K562 (cell line): ENCODE data around the gene EHD3. TPM values are rescaled to one million over a fixed set of nuclear protein-coding genes. Genes with fewer than 3 reads are reported as not detected.

Experiments
- ARID1B ChIP-seq: fragments of 450-650 bp; IDR thresholded peaks from 2 replicates; pipeline ENCODE4 v1.6.1; 2016; ENCODE audit warnings: antibody characterized with exemption, mild to moderate bottlenecking, inconsistent platforms
- CCAR2 ChIP-seq: fragments of 200-400 bp; formaldehyde crosslinking; IDR thresholded peaks from 2 replicates; pipeline ENCODE4 v1.6.1; 2017; ENCODE audit warnings: mild to moderate bottlenecking, low read depth, low read length
- MEF2D ChIP-seq: conservative IDR thresholded peaks from 2 replicates; pipeline ENCODE4 v1.6.1; 2016; ENCODE audit warnings: low read depth, missing genetic modification characterization, missing compliant biosample characterization
- ZNF551 ChIP-seq: fragments of 250-450 bp; sonication (Bioruptor Pico); IDR thresholded peaks from 2 replicates; pipeline ENCODE4 v1.5.0; 2021; ENCODE audit warnings: mild to moderate bottlenecking, moderate library complexity
- ZNF707 ChIP-seq: fragments of 250-450 bp; sonication (Bioruptor Pico); conservative IDR thresholded peaks from 2 replicates; pipeline ENCODE4 v1.8.0; 2022; ENCODE audit warnings: inconsistent platforms, mild to moderate bottlenecking, moderate library complexity
- ZNF830 ChIP-seq: fragments of 250-450 bp; sonication (Bioruptor Pico); IDR thresholded peaks from 2 replicates; pipeline ENCODE4 v1.5.0; 2021; ENCODE audit warnings: mild to moderate bottlenecking
- polyA plus RNA-seq, 8 experiments: library from polyadenylated mRNA; depleted of rRNA in 4 of 8; stranded (reverse) in 5 of 8; unstranded in 3 of 8; fragments of >200 nt; fragmentation: Nextera tagmentation in 2 of 8; fragmentation: Illumina TruSeq in 1 of 8; extraction: Ambion mirVana in 2 of 8; extraction: Trizol in 1 of 8; gene quantifications; 2 replicates each; pipeline versions ENCODE4 v1.2.1 to v1.2.3, GENCODE V29; 2011 to 2014; ENCODE audit warnings: inconsistent platforms in 1 of 8, missing spikeins in 1 of 8
- total RNA-seq, 7 experiments: library from RNA; depleted of rRNA in 6 of 7; stranded (reverse); fragments of >200 nt in 6 of 7; fragmentation: Illumina TruSeq in 2 of 7; extraction: Trizol in 2 of 7; gene quantifications; 2 replicates each; pipeline versions ENCODE4 v1.2.1 to v1.2.3, GENCODE V29; 2011 to 2021; ENCODE audit warnings: low replicate concordance in 1 of 7
- TF ChIP-seq, protein P1 (sequence below), 2 experiments: fragments of 450-650 bp in 1 of 2; sonication (generic) in 1 of 2; formaldehyde crosslinking in 1 of 2; IDR thresholded peaks in 1 of 2; conservative IDR thresholded peaks in 1 of 2; 2 replicates each; pipeline versions ENCODE4 v1.6.1 to v1.8.1; 2016 to 2023; ENCODE audit warnings: mild to moderate bottlenecking in 2 of 2, moderate library complexity in 2 of 2, inconsistent platforms in 1 of 2, missing genetic modification reagents in 1 of 2
- TF ChIP-seq, protein P2 (sequence below): fragments of 250-450 bp; sonication (Bioruptor Pico); IDR thresholded peaks from 2 replicates; pipeline ENCODE4 v1.5.0; 2021; ENCODE audit warnings: mild to moderate bottlenecking, moderate library complexity
- TF ChIP-seq, protein P3 (sequence below): fragments of 450-650 bp; formaldehyde crosslinking; IDR thresholded peaks from 2 replicates; pipeline ENCODE4 v1.4.0; 2020; ENCODE audit warnings: mild to moderate bottlenecking, mixed read lengths
- TF ChIP-seq, protein P4 (sequence below): fragments of 450-650 bp; IDR thresholded peaks from 2 replicates; pipeline ENCODE4 v1.6.1; 2016; ENCODE audit warnings: antibody characterized with exemption
- TF ChIP-seq, protein P5 (sequence below): fragments of 450-650 bp; IDR thresholded peaks from 2 replicates; pipeline ENCODE4 v1.7.1; 2018; ENCODE audit warnings: mild to moderate bottlenecking, low read depth; ENCODE audit not compliant: partially characterized antibody
- TF ChIP-seq, protein P6 (sequence below): fragments of 250-450 bp; sonication (Bioruptor Pico); IDR thresholded peaks from 2 replicates; pipeline ENCODE4 v1.4.0; 2020; ENCODE audit warnings: mild to moderate bottlenecking, moderate library complexity, borderline replicate concordance

The EHD3 gene
- total and polyA plus RNA-seq, 9 of the 15 experiments (the other 6 are each of a cell fraction or from before 2014, with no cell fraction given), result under 0.01 to 0.04 (median 0.03) TPM; not detected in 3

DNA sequence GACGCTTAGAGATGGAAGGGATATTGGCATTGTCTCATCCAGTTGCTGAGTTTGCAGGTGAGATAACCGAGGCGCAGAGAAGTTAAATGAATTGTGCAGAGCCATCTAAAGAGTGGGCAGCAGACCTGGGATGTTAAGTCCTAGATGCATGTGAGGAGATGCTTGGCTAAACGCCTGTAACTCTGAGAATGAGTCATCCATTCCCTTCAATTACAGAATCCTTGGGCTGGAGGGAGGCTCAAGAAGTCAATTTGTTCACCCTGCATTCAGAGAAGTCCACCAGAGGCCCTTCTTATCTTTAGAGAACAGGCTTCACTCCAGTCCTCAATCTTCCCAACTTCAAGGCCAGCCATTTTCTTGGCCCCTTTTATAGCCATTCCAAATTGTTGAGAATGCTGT, 1.6 kb downstream of the EHD3 start (continued):
- TF ChIP-seq, protein P1, sequence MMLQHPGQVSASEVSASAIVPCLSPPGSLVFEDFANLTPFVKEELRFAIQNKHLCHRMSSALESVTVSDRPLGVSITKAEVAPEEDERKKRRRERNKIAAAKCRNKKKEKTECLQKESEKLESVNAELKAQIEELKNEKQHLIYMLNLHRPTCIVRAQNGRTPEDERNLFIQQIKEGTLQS (IDR thresholded peaks at IDR 0.05), result peak; percentile 67
- TF ChIP-seq, protein P1 (CRISPR knock-in tag; conservative IDR thresholded peaks at IDR 0.05), result no peak
- TF ChIP-seq CCAR2, result no peak
- TF ChIP-seq ZNF551, result no peak
- TF ChIP-seq, protein P2, sequence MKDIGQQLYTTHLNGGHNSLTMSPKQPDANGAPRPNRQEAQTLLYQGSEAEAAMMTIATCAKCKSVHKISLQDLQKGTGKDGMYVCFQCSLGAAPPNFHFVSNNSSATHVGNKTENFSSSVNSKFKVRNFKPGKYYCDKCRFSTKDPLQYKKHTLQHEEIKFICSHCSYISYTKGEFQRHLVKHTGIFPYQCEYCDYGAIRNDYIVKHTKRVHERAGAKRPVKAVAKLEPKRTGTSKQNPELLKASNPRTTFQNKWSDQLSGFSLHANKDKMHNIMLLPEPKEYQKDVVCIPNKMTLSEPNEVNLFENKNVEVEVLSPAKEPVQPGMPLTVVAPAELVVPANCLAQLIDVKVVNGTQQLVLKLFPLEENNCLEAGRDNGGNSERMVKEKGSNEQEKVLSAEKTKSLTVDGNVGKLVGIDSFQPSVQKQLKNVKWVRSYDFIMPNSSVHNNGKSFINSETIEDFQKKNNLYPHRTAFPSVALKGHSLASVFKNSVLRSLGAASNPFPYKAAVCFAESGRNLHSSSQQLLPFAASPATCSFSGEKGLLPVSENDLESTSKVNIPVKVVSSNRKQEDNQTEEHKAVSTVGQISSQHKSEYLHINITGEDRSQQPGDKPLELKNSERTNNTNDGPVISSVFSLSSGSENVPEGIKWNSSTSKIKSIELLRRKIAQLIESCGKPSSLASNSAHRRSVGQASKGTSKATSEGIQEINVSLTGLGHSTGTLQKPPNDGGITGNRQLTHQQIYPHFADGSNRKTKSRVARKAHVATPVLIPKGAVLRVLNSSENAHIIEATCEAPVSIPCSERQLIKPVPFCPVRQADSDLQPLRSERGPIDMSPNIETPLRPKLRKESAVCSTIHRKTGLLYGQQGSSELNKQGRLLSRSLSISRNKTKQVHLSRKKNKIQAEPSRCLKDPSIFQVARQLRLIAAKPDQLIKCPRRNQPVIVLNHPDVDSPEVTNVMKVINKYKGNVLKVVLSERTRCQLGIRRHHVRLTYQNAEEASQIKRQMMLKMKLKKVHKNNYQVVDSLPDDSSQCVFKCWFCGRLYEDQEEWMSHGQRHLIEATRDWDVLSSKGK (CRISPR knock-in tag), result no peak
- TF ChIP-seq, protein P3, sequence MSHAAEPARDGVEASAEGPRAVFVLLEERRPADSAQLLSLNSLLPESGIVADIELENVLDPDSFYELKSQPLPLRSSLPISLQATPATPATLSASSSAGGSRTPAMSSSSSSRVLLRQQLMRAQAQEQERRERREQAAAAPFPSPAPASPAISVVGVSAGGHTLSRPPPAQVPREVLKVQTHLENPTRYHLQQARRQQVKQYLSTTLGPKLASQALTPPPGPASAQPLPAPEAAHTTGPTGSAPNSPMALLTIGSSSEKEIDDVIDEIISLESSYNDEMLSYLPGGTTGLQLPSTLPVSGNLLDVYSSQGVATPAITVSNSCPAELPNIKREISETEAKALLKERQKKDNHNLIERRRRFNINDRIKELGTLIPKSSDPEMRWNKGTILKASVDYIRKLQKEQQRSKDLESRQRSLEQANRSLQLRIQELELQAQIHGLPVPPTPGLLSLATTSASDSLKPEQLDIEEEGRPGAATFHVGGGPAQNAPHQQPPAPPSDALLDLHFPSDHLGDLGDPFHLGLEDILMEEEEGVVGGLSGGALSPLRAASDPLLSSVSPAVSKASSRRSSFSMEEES, result no peak
- TF ChIP-seq, protein P4, sequence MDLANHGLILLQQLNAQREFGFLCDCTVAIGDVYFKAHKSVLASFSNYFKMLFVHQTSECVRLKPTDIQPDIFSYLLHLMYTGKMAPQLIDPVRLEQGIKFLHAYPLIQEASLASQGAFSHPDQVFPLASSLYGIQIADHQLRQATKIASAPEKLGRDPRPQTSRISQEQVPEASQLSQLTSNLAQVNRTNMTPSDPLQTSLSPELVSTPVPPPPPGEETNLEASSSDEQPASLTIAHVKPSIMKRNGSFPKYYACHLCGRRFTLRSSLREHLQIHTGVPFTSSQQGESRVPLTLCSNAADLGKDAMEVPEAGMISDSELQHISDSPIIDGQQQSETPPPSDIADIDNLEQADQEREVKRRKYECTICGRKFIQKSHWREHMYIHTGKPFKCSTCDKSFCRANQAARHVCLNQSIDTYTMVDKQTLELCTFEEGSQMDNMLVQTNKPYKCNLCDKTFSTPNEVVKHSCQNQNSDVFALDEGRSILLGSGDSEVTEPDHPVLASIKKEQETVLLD, result no peak
- TF ChIP-seq MEF2D (tag), result no peak
- TF ChIP-seq, protein P5, sequence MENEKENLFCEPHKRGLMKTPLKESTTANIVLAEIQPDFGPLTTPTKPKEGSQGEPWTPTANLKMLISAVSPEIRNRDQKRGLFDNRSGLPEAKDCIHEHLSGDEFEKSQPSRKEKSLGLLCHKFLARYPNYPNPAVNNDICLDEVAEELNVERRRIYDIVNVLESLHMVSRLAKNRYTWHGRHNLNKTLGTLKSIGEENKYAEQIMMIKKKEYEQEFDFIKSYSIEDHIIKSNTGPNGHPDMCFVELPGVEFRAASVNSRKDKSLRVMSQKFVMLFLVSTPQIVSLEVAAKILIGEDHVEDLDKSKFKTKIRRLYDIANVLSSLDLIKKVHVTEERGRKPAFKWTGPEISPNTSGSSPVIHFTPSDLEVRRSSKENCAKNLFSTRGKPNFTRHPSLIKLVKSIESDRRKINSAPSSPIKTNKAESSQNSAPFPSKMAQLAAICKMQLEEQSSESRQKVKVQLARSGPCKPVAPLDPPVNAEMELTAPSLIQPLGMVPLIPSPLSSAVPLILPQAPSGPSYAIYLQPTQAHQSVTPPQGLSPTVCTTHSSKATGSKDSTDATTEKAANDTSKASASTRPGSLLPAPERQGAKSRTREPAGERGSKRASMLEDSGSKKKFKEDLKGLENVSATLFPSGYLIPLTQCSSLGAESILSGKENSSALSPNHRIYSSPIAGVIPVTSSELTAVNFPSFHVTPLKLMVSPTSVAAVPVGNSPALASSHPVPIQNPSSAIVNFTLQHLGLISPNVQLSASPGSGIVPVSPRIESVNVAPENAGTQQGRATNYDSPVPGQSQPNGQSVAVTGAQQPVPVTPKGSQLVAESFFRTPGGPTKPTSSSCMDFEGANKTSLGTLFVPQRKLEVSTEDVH, result no peak
- no peak for TF ChIP-seq ZNF707 (CRISPR knock-in tag)
- peak; percentile 31; the same call in 1 of the 2 replicates for TF ChIP-seq ARID1B
- TF ChIP-seq, protein P6, sequence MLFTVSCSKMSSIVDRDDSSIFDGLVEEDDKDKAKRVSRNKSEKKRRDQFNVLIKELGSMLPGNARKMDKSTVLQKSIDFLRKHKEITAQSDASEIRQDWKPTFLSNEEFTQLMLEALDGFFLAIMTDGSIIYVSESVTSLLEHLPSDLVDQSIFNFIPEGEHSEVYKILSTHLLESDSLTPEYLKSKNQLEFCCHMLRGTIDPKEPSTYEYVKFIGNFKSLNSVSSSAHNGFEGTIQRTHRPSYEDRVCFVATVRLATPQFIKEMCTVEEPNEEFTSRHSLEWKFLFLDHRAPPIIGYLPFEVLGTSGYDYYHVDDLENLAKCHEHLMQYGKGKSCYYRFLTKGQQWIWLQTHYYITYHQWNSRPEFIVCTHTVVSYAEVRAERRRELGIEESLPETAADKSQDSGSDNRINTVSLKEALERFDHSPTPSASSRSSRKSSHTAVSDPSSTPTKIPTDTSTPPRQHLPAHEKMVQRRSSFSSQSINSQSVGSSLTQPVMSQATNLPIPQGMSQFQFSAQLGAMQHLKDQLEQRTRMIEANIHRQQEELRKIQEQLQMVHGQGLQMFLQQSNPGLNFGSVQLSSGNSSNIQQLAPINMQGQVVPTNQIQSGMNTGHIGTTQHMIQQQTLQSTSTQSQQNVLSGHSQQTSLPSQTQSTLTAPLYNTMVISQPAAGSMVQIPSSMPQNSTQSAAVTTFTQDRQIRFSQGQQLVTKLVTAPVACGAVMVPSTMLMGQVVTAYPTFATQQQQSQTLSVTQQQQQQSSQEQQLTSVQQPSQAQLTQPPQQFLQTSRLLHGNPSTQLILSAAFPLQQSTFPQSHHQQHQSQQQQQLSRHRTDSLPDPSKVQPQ (CRISPR knock-in tag), result no peak
- TF ChIP-seq ZNF830, result no peak
